GM23248 (cell line): Measurements from ENCODE around the gene VAMP4. TPM values are rescaled to one million over a fixed set of nuclear protein-coding genes. Genes with fewer than 3 reads are reported as not detected.

ENCODE experiments used
- DNase-seq: peaks from one replicate; pipeline ENCODE4 v3.0.0-alpha.2; 2015
- H2AFZ ChIP-seq: fragments of 200-600 bp; sonication (generic); 2 replicates; pipeline ENCODE4 v1.6.1; 2016; ENCODE audit warnings: antibody characterized with exemption
- H3F3A ChIP-seq: fragments of 200-600 bp; sonication (generic); 2 replicates; pipeline ENCODE4 v1.6.1; 2016; ENCODE audit warnings: mild to moderate bottlenecking, antibody characterized with exemption, mixed run types; ENCODE audit not compliant: insufficient read depth
- H3K27ac ChIP-seq: fragments of 200-600 bp; sonication (generic); 2 replicates; pipeline ENCODE4 v1.5.1; 2016; ENCODE audit warnings: mild to moderate bottlenecking
- H3K27me3 ChIP-seq: fragments of 200-600 bp; sonication (generic); replicated peaks from 2 replicates; pipeline ENCODE4 v1.6.1; 2016; ENCODE audit warnings: mild to moderate bottlenecking; ENCODE audit not compliant: insufficient read depth
- H3K36me3 ChIP-seq: fragments of 200-600 bp; sonication (generic); 2 replicates; pipeline ENCODE4 v1.6.1; 2016; ENCODE audit warnings: low read depth, mild to moderate bottlenecking
- H3K4me1 ChIP-seq: fragments of 200-600 bp; sonication (generic); 2 replicates; pipeline ENCODE4 v1.6.1; 2016; ENCODE audit warnings: mild to moderate bottlenecking; ENCODE audit not compliant: insufficient read depth
- H3K4me2 ChIP-seq: fragments of 200-600 bp; sonication (generic); one replicate; pipeline ENCODE4 v1.6.1; 2016; ENCODE audit warnings: mild to moderate bottlenecking; ENCODE audit not compliant: unreplicated experiment
- H3K4me3 ChIP-seq: fragments of 200-600 bp; sonication (generic); 2 replicates; pipeline ENCODE4 v1.5.1; 2016; ENCODE audit warnings: mild to moderate bottlenecking
- H3K79me2 ChIP-seq: fragments of 200-600 bp; sonication (generic); 2 replicates; pipeline ENCODE4 v1.6.1; 2016; ENCODE audit warnings: mild to moderate bottlenecking; ENCODE audit not compliant: insufficient read depth
- H3K9ac ChIP-seq: fragments of 200-600 bp; sonication (generic); 2 replicates; pipeline ENCODE4 v1.6.1; 2016; ENCODE audit warnings: mild to moderate bottlenecking
- H3K9me2 ChIP-seq: fragments of 200-600 bp; sonication (generic); 2 replicates; pipeline ENCODE4 v1.6.1; 2016; ENCODE audit warnings: mixed run types, mild to moderate bottlenecking, moderate library complexity; ENCODE audit not compliant: insufficient read depth
- H3K9me3 ChIP-seq: fragments of 200-600 bp; sonication (generic); one replicate; pipeline ENCODE4 v1.6.1; 2017; ENCODE audit warnings: low read depth
- H4K20me1 ChIP-seq: fragments of 200-600 bp; sonication (generic); 2 replicates; pipeline ENCODE4 v1.6.0; 2016; ENCODE audit not compliant: insufficient read depth
- EZH2 ChIP-seq: fragments of 200-600 bp; sonication (generic); IDR thresholded peaks from 2 replicates; pipeline ENCODE4 v1.6.1; 2018; ENCODE audit warnings: antibody characterized with exemption, mild to moderate bottlenecking; ENCODE audit not compliant: insufficient read depth, poor library complexity, severe bottlenecking
- EZH2phosphoT487 ChIP-seq: fragments of 200-600 bp; sonication (generic); IDR thresholded peaks from 2 replicates; pipeline ENCODE4 v1.6.1; 2018; ENCODE audit warnings: antibody characterized with exemption, moderate library complexity, mild to moderate bottlenecking, low read depth; ENCODE audit not compliant: insufficient read depth
- whole genome bisulfite sequencing, 2 experiments: methylation state at CpG; one replicate each; pipeline ENCODE4 v1.1.6; 2015 to 2017; ENCODE audit warnings: low lambda C conversion rate in 2 of 2, low coverage in 1 of 2; ENCODE audit errors: missing lambda C conversion rate in 2 of 2; 5-methylcytosine and 5-hydroxymethylcytosine counted together
- in situ Hi-C: fragments of 300-500 bp; cut with MboI; formaldehyde crosslinking; loops from 2 replicates; pipeline ENCODE4 v1.15.0; 2020
- polyA plus RNA-seq: library from polyadenylated mRNA; unstranded; fragments of >200 nt; fragmentation: Nextera tagmentation; extraction: Ambion mirVana; gene quantifications from 2 replicates; pipeline ENCODE4 v1.2.1, GENCODE V29; 2016
- total RNA-seq: library from RNA; depleted of rRNA; stranded (reverse); fragments of >200 nt; shearing (Covaris generic); gene quantifications from 2 replicates; pipeline ENCODE4 v1.2.3, GENCODE V29; 2014

Gene VAMP4
- total and polyA plus RNA-seq, 2 experiments from 2014 or later, result 7.3 to 21.2 TPM

- TF ChIP-seq EZH2phosphoT487 (no peak), EZH2 (no peak)
- Histone ChIP-seq H2AFZ (no peak overlapping the region), H3K79me2 (peaks cover 79% of the 10 kb centered on the region), H3F3A (peaks cover 17% of the 10 kb centered on the region), H3K27me3 (no peaks in the 10 kb centered on the region), H3K4me1 (peaks cover 17% of the 10 kb centered on the region), H3K9me2 (no peaks in the 10 kb centered on the region), H3K4me2 (no peak overlapping the region), H3K36me3 (peaks cover 19% of the 10 kb centered on the region), H3K4me3 (no peak overlapping the region), H3K9me3 (no peaks in the 10 kb centered on the region), H3K27ac (no peak overlapping the region), H3K9ac (no peak overlapping the region), H4K20me1 (no peaks in the 10 kb centered on the region)
- WGBS, 2 experiments, result 98% methylated on average over 2 of the region's 2 CpGs
- in situ Hi-C loops, result no loop called here
- no peak for DNase-seq
Observed at GRCh38 chr1:171786534-171786933, 44.7 kb upstream of the VAMP4 start.

GRCh38 chr1:171785766-171786165 is 43.9 kb upstream of the VAMP4 start:
- H3K79me2 ChIP-seq, result peaks cover 71% of the 10 kb centered on the region
- no peak overlapping the region for H2AFZ ChIP-seq
- TF ChIP-seq EZH2, result no peak
- no peak for TF ChIP-seq EZH2phosphoT487
- H3K4me1 ChIP-seq, result peaks cover 17% of the 10 kb centered on the region
- no peak overlapping the region for H3K4me2 ChIP-seq
- no peaks in the 10 kb centered on the region for H4K20me1 ChIP-seq
- peaks cover 17% of the 10 kb centered on the region for H3F3A ChIP-seq
- no peaks in the 10 kb centered on the region for H3K27me3 ChIP-seq
- in situ Hi-C loops, result no loop called here
- no peaks in the 10 kb centered on the region for H3K9me3 ChIP-seq
- H3K9me2 ChIP-seq, result no peaks in the 10 kb centered on the region
- no peak overlapping the region for H3K4me3 ChIP-seq
- 87 to 91% methylated on average over 9 of the region's 9 CpGs for WGBS, 2 experiments
- no peak for DNase-seq
- H3K9ac ChIP-seq, result no peak overlapping the region
- H3K36me3 ChIP-seq, result peaks cover 15% of the 10 kb centered on the region
- H3K27ac ChIP-seq, result no peak overlapping the region

GRCh38 chr1:171784784-171785183 is 42.9 kb upstream of the VAMP4 start:
- TF ChIP-seq EZH2phosphoT487, result no peak
- no peak for TF ChIP-seq EZH2
- H3K9me2 ChIP-seq, result no peaks in the 10 kb centered on the region
- no peak overlapping the region for H3K27ac ChIP-seq
- H3K4me2 ChIP-seq, result no peak overlapping the region
- DNase-seq, result no peak
- peaks cover 61% of the 10 kb centered on the region for H3K79me2 ChIP-seq
- no peak overlapping the region for H2AFZ ChIP-seq
- no peak overlapping the region for H3K9ac ChIP-seq
- in situ Hi-C loops, result no loop called here
- no peak overlapping the region for H3K4me3 ChIP-seq
- H4K20me1 ChIP-seq, result no peaks in the 10 kb centered on the region
- H3F3A ChIP-seq, result peaks cover 24% of the 10 kb centered on the region
- peaks cover 17% of the 10 kb centered on the region for H3K4me1 ChIP-seq
- no peaks in the 10 kb centered on the region for H3K9me3 ChIP-seq
- H3K27me3 ChIP-seq, result no peaks in the 10 kb centered on the region
- 0 out of 2 replicates have a peak, but pooled peaks cover 5% of the 10 kb centered on the region for H3K36me3 ChIP-seq

- peaks cover 13% of the 10 kb centered on the region for H3K4me1 ChIP-seq
- H3K9me2 ChIP-seq, result no peaks in the 10 kb centered on the region
- in situ Hi-C loops, result no loop called here
- no peaks in the 10 kb centered on the region for H3K9me3 ChIP-seq
- no peak overlapping the region for H2AFZ ChIP-seq
- H3K36me3 ChIP-seq, result 0 out of 2 replicates have a peak, but pooled peaks cover 5% of the 10 kb centered on the region
- H3K4me2 ChIP-seq, result no peak overlapping the region
- H3F3A ChIP-seq, result peaks cover 19% of the 10 kb centered on the region
- WGBS, 2 experiments, result 93 to 96% methylated on average over 25 of the region's 25 CpGs
- H3K9ac ChIP-seq, result no peak overlapping the region
- no peak overlapping the region for H3K4me3 ChIP-seq
- TF ChIP-seq EZH2 (no peak), EZH2phosphoT487 (no peak)
- no peak for DNase-seq
- H4K20me1 ChIP-seq, result no peaks in the 10 kb centered on the region
- H3K27me3 ChIP-seq, result no peaks in the 10 kb centered on the region
- H3K79me2 ChIP-seq, result peaks cover 61% of the 10 kb centered on the region
- H3K27ac ChIP-seq, result no peak overlapping the region
Observed at GRCh38 chr1:171783816-171784530, 42.1 kb upstream of the VAMP4 start.
